ENCODE measurements around the gene ZNF862. TPM values are rescaled to one million over a fixed set of nuclear protein-coding genes. Genes with fewer than 3 reads are reported as not detected.

The ZNF862 gene
- total and polyA plus RNA-seq, 2 experiments from 2014 or later, result 0.94 to 2.3 TPM

DNA sequence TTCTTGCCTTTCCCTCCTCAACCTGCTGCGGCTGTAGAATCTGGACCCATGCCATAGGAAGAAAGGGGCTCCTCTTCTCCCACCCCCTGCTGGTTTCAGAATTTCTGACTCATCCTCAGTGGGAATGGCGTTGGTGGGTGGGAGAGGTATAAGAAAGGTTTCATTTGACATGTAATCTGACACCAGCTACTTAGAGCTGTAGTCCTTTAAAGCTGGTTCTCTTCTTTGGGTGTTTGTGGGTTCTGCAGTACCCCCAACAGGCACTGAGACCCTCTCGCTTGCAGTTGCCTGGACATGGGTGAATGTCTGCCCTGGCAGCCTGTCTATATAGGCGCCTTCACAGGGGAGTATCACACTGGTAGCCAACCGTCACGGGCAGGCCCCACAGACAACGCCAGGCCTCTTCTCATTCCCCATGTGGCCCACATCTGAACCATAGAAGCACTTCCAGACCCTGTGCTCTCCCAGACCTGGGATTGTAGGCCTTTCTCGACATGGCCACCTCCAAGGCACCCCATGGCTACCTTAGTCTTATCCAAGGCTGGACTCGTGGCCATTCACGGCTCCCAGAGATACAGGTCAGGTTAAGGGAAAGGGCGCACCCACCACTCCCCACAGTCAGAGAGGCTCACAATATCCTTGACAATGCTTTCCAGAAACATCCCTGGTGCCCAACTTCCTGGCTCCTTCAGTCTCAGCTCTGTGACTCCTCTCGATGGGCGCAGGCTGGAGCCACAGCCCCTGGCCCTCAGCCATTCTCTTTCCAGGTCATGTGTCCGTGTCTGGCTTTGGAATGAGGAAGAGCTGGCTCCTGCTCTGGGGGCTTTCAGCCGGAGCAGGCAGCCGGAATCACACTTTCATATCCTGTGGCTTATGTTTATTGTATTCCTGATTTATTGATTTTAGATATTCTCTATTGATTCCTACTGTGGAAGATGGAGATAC lies 17.5 kb downstream of the ZNF862 start (continued):
- TF ChIP-seq, protein P1, sequence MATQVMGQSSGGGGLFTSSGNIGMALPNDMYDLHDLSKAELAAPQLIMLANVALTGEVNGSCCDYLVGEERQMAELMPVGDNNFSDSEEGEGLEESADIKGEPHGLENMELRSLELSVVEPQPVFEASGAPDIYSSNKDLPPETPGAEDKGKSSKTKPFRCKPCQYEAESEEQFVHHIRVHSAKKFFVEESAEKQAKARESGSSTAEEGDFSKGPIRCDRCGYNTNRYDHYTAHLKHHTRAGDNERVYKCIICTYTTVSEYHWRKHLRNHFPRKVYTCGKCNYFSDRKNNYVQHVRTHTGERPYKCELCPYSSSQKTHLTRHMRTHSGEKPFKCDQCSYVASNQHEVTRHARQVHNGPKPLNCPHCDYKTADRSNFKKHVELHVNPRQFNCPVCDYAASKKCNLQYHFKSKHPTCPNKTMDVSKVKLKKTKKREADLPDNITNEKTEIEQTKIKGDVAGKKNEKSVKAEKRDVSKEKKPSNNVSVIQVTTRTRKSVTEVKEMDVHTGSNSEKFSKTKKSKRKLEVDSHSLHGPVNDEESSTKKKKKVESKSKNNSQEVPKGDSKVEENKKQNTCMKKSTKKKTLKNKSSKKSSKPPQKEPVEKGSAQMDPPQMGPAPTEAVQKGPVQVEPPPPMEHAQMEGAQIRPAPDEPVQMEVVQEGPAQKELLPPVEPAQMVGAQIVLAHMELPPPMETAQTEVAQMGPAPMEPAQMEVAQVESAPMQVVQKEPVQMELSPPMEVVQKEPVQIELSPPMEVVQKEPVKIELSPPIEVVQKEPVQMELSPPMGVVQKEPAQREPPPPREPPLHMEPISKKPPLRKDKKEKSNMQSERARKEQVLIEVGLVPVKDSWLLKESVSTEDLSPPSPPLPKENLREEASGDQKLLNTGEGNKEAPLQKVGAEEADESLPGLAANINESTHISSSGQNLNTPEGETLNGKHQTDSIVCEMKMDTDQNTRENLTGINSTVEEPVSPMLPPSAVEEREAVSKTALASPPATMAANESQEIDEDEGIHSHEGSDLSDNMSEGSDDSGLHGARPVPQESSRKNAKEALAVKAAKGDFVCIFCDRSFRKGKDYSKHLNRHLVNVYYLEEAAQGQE (IDR thresholded peaks at IDR 0.05; ENCODE audit: unreplicated experiment), result no peak
- TF ChIP-seq POLR2AphosphoS5 (IDR thresholded peaks at IDR 0.05; ENCODE audit: low read depth) (no peak), CTCF (conservative IDR thresholded peaks at IDR 0.05; ENCODE audit: low read depth in 2 of 2) (no peak), CREB1 (CRISPR knock-in tag; IDR thresholded peaks at IDR 0.05; ENCODE audit: low read depth) (no peak)
- TF ChIP-seq, protein P2, sequence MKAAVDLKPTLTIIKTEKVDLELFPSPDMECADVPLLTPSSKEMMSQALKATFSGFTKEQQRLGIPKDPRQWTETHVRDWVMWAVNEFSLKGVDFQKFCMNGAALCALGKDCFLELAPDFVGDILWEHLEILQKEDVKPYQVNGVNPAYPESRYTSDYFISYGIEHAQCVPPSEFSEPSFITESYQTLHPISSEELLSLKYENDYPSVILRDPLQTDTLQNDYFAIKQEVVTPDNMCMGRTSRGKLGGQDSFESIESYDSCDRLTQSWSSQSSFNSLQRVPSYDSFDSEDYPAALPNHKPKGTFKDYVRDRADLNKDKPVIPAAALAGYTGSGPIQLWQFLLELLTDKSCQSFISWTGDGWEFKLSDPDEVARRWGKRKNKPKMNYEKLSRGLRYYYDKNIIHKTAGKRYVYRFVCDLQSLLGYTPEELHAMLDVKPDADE (IDR thresholded peaks at IDR 0.05), result no peak

DNA sequence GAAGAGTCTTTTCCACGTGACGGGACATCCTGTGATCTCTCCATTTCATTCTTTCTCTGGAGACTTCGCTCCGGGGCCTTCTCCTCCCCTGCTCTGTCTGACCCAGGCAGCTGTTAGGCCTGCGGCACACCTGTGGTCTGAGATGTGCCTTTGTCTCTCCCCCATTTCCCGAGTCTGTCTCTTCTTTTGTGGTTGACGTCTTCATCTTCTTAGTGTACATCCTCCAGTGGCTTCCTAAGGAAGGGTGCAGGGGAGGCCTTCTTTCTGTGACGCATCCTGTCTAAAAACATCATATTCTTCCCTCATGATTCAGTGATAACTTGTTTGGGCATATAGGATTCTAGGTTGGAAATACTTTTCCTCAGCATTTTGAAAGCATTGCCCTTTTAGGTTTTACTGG lies 18.4 kb downstream of the ZNF862 start:
- Histone ChIP-seq H2AFZ (no peak overlapping the region), H3K4me2 (no peak overlapping the region), H3K27ac (ENCODE audit: low read depth) (no peak overlapping the region), H4K20me1 (replicated peaks; ENCODE audit: insufficient read depth) (no peaks in the 10 kb centered on the region), H3F3A (replicated peaks; ENCODE audit: low read depth) (0 out of 2 replicates have a peak, but pooled peaks cover 3% of the 10 kb centered on the region), H3K79me2 (replicated peaks; ENCODE audit: insufficient read depth) (no peaks in the 10 kb centered on the region), H3K4me3 (no peak overlapping the region), H3K27me3 (ENCODE audit: insufficient read depth) (no peaks in the 10 kb centered on the region), H3K4me1 (ENCODE audit: insufficient read depth) (peaks cover 24% of the 10 kb centered on the region), H3K9me2 (ENCODE audit: insufficient read depth) (no peaks in the 10 kb centered on the region), H3K36me3 (ENCODE audit: insufficient read depth) (no peaks in the 10 kb centered on the region)
- Mint-ChIP-seq H3K4me3 (no peak overlapping the region), H3K27me3 (ENCODE audit: insufficient read depth, low read depth, poor library complexity) (peaks cover 20% of the 10 kb centered on the region), H3K27ac (no peak overlapping the region), H3K36me3 (ENCODE audit: low read depth) (no peaks in the 10 kb centered on the region; the same call in 2 of the 3 replicates), H3K9me3 (no peaks in the 10 kb centered on the region; the same call in 2 of the 3 replicates), H3K4me1 (peaks cover 34% of the 10 kb centered on the region)
- ATAC-seq, result no peak
- DNase-seq (ENCODE audit: low spot score), result no peak
- TF ChIP-seq EZH2phosphoT487 (IDR thresholded peaks at IDR 0.05; ENCODE audit: unreplicated experiment) (no peak), JUNB (IDR thresholded peaks at IDR 0.05; ENCODE audit: unreplicated experiment) (no peak), ZNF462 (CRISPR knock-in tag; IDR thresholded peaks at IDR 0.05) (no peak), POLR2AphosphoS5 (IDR thresholded peaks at IDR 0.05; ENCODE audit: low read depth) (no peak), EZH2 (IDR thresholded peaks at IDR 0.05; ENCODE audit: low read depth, unreplicated experiment) (no peak)
- TF ChIP-seq, protein P2 (IDR thresholded peaks at IDR 0.05), result no peak
